B cell (primary cell): ENCODE data around the gene ZDHHC11.
"Not testable (repeated sequence)": the region's sequence is repeated elsewhere in the genome, so short reads cannot be mapped to it uniquely, and the experiment has no call there.

Experiments used
- EZH2 ChIP-seq: IDR thresholded peaks from 2 replicates; pipeline ENCODE4 v1.6.1; 2012; ENCODE audit warnings: borderline replicate concordance, low read depth, mild to moderate bottlenecking, moderate library complexity, low read length; ENCODE audit not compliant: insufficient read depth, poor library complexity, severe bottlenecking
- TF ChIP-seq, protein P1 (sequence below): fragments of 200-600 bp; IDR thresholded peaks from one replicate; pipeline ENCODE4 v1.8.0; 2022; ENCODE audit warnings: antibody characterized with exemption, mild to moderate bottlenecking

DNA sequence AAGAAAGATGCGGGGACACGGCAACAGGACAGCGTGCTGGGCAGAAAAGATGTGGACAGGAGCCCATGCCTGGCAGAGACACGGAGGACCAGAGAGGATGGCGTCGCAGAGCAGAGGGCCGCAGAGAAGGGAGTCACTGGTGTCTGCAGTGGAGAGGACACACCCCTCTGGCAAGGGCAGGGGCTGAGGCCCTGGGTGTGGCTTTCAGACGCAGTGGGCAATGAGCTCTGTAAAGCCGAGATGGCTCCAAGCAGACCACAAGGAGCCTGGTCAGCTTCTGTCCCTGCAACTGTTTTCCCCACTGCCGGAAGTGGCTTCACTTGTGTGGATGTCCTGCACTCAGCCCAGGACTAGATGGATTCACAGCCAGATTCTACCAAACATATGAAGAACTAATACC, 62.1 kb downstream of the ZDHHC11 start:
- TF ChIP-seq, protein P1, sequence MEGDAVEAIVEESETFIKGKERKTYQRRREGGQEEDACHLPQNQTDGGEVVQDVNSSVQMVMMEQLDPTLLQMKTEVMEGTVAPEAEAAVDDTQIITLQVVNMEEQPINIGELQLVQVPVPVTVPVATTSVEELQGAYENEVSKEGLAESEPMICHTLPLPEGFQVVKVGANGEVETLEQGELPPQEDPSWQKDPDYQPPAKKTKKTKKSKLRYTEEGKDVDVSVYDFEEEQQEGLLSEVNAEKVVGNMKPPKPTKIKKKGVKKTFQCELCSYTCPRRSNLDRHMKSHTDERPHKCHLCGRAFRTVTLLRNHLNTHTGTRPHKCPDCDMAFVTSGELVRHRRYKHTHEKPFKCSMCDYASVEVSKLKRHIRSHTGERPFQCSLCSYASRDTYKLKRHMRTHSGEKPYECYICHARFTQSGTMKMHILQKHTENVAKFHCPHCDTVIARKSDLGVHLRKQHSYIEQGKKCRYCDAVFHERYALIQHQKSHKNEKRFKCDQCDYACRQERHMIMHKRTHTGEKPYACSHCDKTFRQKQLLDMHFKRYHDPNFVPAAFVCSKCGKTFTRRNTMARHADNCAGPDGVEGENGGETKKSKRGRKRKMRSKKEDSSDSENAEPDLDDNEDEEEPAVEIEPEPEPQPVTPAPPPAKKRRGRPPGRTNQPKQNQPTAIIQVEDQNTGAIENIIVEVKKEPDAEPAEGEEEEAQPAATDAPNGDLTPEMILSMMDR = not testable (repeated sequence)
- not testable (repeated sequence) for TF ChIP-seq EZH2
